Activated T-cell treated with anti-CD3 and anti-CD28 coated beads for 24 hours (primary cell): ENCODE measurements around the gene KLHDC7B.

Experiments used
- DNase-seq: peaks from one replicate; pipeline ENCODE4 v3.0.0-alpha.2; 2020; ENCODE audit warnings: low read depth

The KLHDC7B gene

GRCh38 chr22:50548040-50548920, 2.6 kb downstream of the KLHDC7B start:
- peak; percentile 50 for DNase-seq

GRCh38 chr22:50548921-50549790, 3.5 kb downstream of the KLHDC7B start:
- no peak for DNase-seq

- no peak for DNase-seq
Measured at GRCh38 chr22:50550395-50550794, 4.7 kb downstream of the KLHDC7B start.

DNA sequence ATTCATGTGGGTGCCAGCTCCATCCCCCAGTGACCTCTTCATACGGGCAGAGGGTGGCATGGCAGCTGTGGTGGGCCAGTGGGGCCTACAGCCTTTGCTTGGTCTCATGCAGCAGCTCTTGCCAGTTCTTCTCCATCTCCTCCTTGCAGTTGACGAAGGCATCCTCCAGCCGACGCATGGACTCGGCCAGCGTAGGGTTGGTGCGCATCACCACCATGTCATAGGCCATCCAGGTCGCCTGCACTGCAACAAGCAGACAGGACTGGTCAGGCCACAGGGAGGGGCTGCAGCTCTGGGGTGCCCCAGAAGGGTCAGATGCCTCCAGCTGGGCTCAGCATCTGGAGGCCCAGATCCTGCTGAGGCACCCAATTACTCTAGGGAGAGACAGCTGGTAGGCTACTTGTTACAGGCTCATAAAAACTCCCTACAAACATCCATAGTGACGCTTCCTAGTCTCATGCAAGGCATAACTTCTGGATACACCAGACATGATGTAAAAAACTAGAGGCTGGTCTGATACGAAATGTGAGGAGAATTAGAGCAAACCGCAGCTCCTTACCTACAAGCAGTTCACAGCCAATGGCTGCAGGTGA, 5.6 kb downstream of the KLHDC7B start:
- DNase-seq, result no peak

DNA sequence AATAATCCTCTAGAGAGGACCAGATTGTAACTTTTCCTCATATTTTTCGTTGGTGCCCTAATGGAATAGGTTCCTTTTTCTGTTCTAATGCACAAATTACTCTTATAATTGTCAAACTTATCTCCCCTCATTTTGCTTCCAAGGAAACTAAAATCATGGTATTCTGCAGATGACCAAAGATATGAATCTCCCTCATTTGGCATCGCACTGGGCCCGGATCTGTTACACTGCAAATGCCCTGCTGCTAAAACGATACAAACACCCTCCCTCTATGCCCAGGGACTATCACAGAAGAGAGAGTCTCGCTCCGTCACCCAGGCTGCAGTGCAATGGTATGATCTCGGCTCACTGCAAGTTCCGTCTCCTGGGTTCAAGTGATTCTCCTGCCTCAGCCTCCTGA, 7.6 kb downstream of the KLHDC7B start:
- no peak for DNase-seq

DNA sequence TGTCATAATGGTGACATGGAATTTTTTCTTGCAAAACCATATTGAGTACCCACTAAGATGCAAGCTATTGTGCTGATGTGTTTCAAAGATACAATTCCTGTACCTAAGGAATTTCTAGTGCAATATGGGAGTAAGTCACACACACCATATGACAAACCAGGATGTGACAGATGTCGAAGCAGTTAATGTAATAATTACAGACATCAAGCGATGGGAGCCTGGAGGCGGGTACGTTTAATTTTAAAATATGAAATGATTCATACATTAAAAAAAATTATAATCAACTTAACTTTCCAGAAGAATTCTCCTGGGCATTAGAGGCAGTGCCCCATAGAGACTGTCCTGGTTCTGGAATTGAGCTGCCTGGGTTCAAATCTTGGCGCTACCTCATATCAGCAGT, 11.0 kb downstream of the KLHDC7B start:
- no peak for DNase-seq

DNA sequence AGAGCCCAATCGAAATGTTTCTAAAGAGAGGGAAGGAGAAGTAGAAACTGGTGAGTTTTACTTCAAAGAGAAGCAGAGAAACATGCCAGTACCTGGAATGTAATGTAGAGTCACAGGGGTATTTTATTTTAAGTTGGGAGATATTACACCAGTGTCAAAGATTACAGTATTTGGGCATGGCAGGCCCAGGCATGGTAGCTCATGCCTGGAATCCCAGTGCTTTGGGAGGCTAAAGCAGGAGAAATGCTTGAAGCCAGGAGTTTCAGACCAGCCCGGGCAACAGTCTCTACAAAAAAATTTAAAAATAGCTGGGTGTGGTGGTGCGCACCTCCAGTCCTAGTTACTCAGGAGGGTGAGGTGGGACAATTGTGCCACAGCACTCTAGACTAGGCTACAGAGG, 14.3 kb downstream of the KLHDC7B start:
- DNase-seq, result no peak

- DNase-seq, result no peak
Measured at GRCh38 chr22:50561401-50562358, 16.0 kb downstream of the KLHDC7B start.

DNA sequence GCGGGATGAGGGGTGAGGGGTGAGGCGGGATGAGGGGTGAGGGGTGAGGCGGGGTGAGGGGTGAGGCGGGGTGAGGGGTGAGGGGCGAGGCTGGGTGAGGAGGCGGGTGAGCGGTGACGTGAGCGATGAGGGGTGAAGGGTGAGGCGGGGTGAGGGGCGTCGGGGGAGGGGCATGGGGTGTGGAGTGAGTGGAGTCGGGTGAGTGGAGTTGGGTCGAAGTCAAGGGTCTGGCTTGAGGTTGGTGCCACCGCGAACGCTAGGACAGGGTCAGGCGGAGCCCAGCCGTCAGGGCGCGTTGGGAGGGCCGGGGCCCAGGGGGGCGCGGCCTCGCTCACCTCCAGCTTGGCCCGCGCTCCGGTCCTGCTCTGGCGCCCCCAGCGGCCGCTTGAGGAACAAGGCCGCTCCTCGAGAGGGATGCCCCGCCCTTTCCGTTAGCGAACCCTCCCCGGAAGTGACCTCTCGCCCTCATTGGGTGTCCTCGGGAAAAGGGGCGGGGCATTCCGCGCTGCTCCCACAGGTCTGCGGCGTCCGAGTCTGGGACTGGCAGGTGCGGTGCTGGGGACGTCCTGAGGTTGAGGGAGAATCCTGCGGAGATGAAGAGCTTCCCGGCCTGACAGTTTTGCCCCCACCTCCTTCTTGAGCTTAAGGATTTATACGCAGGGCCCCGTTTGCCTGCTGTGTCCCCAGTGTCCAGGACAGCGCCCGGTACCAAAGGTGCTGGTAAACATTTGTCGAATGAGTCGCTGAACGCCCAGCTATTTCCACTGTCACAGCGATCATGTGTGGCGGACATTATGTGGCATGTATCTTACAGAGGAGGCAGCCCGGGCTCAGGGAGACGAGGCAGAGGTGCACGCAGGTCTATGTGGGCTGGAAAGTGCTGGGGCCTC, 17.1 kb downstream of the KLHDC7B start, which contains the start of gene SYCE3:
Gene SYCE3 (minus strand): TSS at position 397 of the 890 bp plus-strand sequence. CDS start 6,514 bp downstream, outside the sequence.
- peak; percentile 96 for DNase-seq

GRCh38 chr22:50563413-50564160, 17.9 kb downstream of the KLHDC7B start:
- no peak for DNase-seq

GRCh38 chr22:50564289-50564688, 18.6 kb downstream of the KLHDC7B start:
- no peak for DNase-seq

- no peak for DNase-seq
Measured at GRCh38 chr22:50567721-50568252, 22.1 kb downstream of the KLHDC7B start.

- DNase-seq, result no peak
Measured at GRCh38 chr22:50568626-50569025, 22.9 kb downstream of the KLHDC7B start.

DNA sequence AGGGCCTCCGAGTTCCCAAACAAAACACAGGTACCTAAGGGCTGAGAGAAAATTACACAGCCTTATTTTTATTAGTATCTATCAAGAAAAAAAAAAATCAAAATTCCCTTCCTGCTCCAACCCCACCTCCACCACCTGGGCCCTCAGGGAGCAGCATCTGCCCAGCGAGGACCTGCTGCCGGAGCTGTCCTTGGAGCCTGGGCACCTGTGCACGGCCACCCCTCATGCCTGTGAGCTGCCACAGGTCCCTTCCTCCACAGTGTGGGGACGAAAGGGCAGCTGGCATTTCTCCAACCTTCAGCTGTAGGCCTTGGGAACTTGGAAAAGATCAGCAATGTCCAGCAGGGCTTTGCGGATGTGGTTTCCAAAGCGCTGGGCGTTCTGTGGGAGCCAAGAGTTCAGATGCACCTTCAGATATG, 23.4 kb downstream of the KLHDC7B start:
- no peak for DNase-seq

- no peak for DNase-seq
Measured at GRCh38 chr22:50569896-50570535, 24.3 kb downstream of the KLHDC7B start.

- DNase-seq, result no peak
Measured at GRCh38 chr22:50570861-50571260, 25.2 kb downstream of the KLHDC7B start.

- DNase-seq, result no peak
Measured at GRCh38 chr22:50571264-50572175, 25.8 kb downstream of the KLHDC7B start.

- no peak for DNase-seq
Measured at GRCh38 chr22:50572965-50573364, 27.3 kb downstream of the KLHDC7B start.
